PC-3 (cell line): Measurements from ENCODE around the gene MAZ. TPM values are rescaled to one million over a fixed set of nuclear protein-coding genes. Genes with fewer than 3 reads are reported as not detected.

Source experiments
- ATAC-seq: fragments of 200-7000 bp; cut with Tn5 transposase; 2 replicates; pipeline ENCODE4 v1.9.1; 2020; ENCODE audit warnings: mild to moderate bottlenecking, moderate library complexity
- BruUV-seq: library from RNA; stranded (reverse); fragments of 400-500 nt; replicated peaks from 2 replicates; lab custom pipeline; 2021; lab: Mats Ljungman, UMichigan
- CTCF ChIA-PET: fragments of 300-600 bp; sonication (Branson Sonifier 250); formaldehyde crosslinking; loops from one replicate; lab custom pipeline; 2022; ENCODE audit warnings: antibody characterized with exemption; lab: Charles Lee
- POLR2A ChIA-PET: fragments of 300-600 bp; sonication (Branson Sonifier 250); formaldehyde crosslinking; loops from one replicate; lab custom pipeline; 2022; ENCODE audit warnings: antibody characterized with exemption; ENCODE audit not compliant: unreplicated experiment; lab: Charles Lee
- DNase-seq: peaks from one replicate; pipeline ENCODE4 v3.0.0-alpha.2; 2015
- H2AFZ ChIP-seq: fragments of 300-600 bp; sonication (generic); 2 replicates; pipeline ENCODE4 v1.6.0; 2016; ENCODE audit warnings: antibody characterized with exemption, low read length
- H3F3A ChIP-seq: fragments of 300-600 bp; sonication (generic); one replicate; pipeline ENCODE4 v1.6.0; 2017; ENCODE audit warnings: antibody characterized with exemption, low read length, control low read depth, mild to moderate bottlenecking; ENCODE audit not compliant: unreplicated experiment
- H3K27ac ChIP-seq: fragments of 300-600 bp; sonication (generic); 2 replicates; pipeline ENCODE4 v1.5.1; 2016; ENCODE audit warnings: mild to moderate bottlenecking, low read length
- H3K27me3 ChIP-seq: fragments of 300-600 bp; sonication (generic); 2 replicates; pipeline ENCODE4 v1.6.1; 2016; ENCODE audit warnings: low read length, mixed read lengths
- H3K36me3 ChIP-seq: fragments of 300-600 bp; sonication (generic); 2 replicates; pipeline ENCODE4 v1.6.1; 2016; ENCODE audit warnings: low read depth, mixed run types, low read length, mixed read lengths
- H3K4me1 ChIP-seq: fragments of 300-600 bp; sonication (generic); 2 replicates; pipeline ENCODE4 v1.5.1; 2016; ENCODE audit warnings: low read length; ENCODE audit not compliant: insufficient read depth
- H3K4me2 ChIP-seq: fragments of 300-600 bp; sonication (generic); 2 replicates; pipeline ENCODE4 v1.6.0; 2016; ENCODE audit warnings: low read length
- H3K4me3 ChIP-seq: fragments of 300-600 bp; sonication (generic); 2 replicates; pipeline ENCODE4 v1.5.1; 2016; ENCODE audit warnings: mild to moderate bottlenecking, low read length, mixed read lengths
- H3K79me2 ChIP-seq: fragments of 300-600 bp; sonication (generic); 2 replicates; pipeline ENCODE4 v1.6.1; 2017; ENCODE audit warnings: low read length, mixed read lengths
- H3K9ac ChIP-seq: fragments of 300-600 bp; sonication (generic); 2 replicates; pipeline ENCODE4 v1.6.0; 2016; ENCODE audit warnings: mild to moderate bottlenecking, low read length
- H3K9me2 ChIP-seq: fragments of 300-600 bp; sonication (generic); replicated peaks from 2 replicates; pipeline ENCODE4 v1.6.1; 2016; ENCODE audit warnings: mixed run types, low read length, mixed read lengths
- H3K9me3 ChIP-seq: fragments of 300-600 bp; sonication (generic); 2 replicates; pipeline ENCODE4 v1.6.1; 2016; ENCODE audit warnings: low read length, mixed read lengths
- H4K20me1 ChIP-seq: fragments of 300-600 bp; sonication (generic); 2 replicates; pipeline ENCODE4 v1.6.1; 2016; ENCODE audit warnings: low read length, mixed read lengths
- EZH2 ChIP-seq: fragments of 300-600 bp; sonication (generic); IDR thresholded peaks from one replicate; pipeline ENCODE4 v1.6.1; 2017; ENCODE audit warnings: antibody characterized with exemption, mild to moderate bottlenecking, low read length; ENCODE audit not compliant: unreplicated experiment
- EZH2phosphoT487 ChIP-seq: fragments of 300-600 bp; sonication (generic); IDR thresholded peaks from 2 replicates; pipeline ENCODE4 v1.6.1; 2018; ENCODE audit warnings: mild to moderate bottlenecking, antibody characterized with exemption, low read length, borderline replicate concordance
- intact Hi-C: fragments of 100-400 bp; cut with micrococcal nuclease; formaldehyde crosslinking; loops from 2 replicates; pipeline ENCODE4 v1.9.0; 2023
- total RNA-seq: library from RNA; depleted of rRNA; stranded (reverse); fragments of >200 nt; gene quantifications from 2 replicates; pipeline ENCODE4 v1.2.3, GENCODE V29; 2014
- TF ChIP-seq, protein P1 (sequence below): fragments of 300-600 bp; sonication (generic); conservative IDR thresholded peaks from 2 replicates; pipeline ENCODE4 v1.5.1; 2017; ENCODE audit warnings: antibody characterized with exemption, low read depth, mild to moderate bottlenecking, low read length

Gene MAZ
- total RNA-seq, 1 experiment from 2014 or later: 279 TPM

DNA sequence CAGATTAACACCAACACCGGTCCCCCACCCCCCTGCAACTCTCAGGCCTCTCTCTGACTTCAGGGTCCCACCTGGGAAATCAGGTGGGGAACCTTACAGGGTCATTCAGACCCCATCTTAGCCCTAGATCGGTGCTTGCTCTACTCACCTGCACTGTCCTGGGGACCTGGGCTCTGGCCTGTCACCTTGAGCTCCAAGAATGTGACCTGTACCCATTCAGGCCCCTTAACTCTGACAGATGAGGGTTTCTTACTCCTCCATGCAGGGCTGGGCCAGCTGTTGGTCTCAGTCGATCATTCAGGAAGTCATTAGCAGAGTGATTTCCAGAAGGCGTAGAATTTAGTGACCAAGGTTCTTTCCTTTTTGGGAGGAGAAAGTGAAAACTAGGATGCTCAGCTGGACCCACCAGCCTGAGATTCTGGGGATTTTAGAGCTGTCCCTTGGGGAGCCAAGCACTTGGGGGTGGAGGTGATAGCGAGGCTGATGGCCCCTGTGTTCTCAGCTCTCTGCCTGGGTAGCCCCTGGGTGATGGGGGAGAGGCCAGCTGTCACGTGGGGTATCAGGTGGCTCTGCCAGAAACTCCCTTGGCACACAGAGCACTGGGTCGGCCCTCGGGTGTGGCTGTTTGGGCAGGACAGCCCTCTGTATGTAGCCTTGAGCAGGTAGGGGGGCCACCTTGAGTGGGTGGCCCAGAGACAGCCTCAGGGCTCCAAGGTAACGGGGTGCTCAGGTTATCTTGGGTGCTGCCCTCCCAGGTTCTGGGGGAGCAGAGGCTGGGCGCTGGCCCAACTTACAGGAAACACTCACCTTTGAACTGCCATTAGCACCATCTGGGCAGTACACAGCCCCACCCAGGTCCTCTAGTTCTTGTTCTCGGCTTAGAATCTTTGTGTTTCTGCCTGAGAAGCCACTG is 14.7 kb downstream of the MAZ start:
- Histone ChIP-seq H3K36me3 (no peaks in the 10 kb centered on the region; the same call in none of the 2 replicates), H3K27ac (peak overlapping the region; percentile 62), H3K4me3 (peak overlapping the region; percentile 76), H3F3A (peaks cover 3% of the 10 kb centered on the region), H3K9me2 (no peaks in the 10 kb centered on the region), H3K79me2 (peaks cover 38% of the 10 kb centered on the region), H4K20me1 (no peaks in the 10 kb centered on the region), H3K27me3 (no peaks in the 10 kb centered on the region), H2AFZ (no peak overlapping the region), H3K9ac (peak overlapping the region; percentile 56), H3K9me3 (no peaks in the 10 kb centered on the region), H3K4me2 (peak overlapping the region; percentile 92), H3K4me1 (peaks cover 69% of the 10 kb centered on the region)
- DNase-seq (peak; percentile 27), ATAC-seq (peak; percentile 28)
- TSS peak; percentile 75 for BruUV-seq
- intact Hi-C loops: no loop called here
- ChIA-PET CTCF (interaction anchor here (0.6 to 2.7 kb wide), 6 partner anchors 22 to 102 kb away, joined by 5 to 9 read pairs (median 6); partner anchors contain the start of gene SEZ6L2), POLR2A (no interaction called here)
- TF ChIP-seq, protein P1, sequence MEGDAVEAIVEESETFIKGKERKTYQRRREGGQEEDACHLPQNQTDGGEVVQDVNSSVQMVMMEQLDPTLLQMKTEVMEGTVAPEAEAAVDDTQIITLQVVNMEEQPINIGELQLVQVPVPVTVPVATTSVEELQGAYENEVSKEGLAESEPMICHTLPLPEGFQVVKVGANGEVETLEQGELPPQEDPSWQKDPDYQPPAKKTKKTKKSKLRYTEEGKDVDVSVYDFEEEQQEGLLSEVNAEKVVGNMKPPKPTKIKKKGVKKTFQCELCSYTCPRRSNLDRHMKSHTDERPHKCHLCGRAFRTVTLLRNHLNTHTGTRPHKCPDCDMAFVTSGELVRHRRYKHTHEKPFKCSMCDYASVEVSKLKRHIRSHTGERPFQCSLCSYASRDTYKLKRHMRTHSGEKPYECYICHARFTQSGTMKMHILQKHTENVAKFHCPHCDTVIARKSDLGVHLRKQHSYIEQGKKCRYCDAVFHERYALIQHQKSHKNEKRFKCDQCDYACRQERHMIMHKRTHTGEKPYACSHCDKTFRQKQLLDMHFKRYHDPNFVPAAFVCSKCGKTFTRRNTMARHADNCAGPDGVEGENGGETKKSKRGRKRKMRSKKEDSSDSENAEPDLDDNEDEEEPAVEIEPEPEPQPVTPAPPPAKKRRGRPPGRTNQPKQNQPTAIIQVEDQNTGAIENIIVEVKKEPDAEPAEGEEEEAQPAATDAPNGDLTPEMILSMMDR: no peak
- no peak for TF ChIP-seq EZH2phosphoT487
- TF ChIP-seq EZH2: no peak

- no peaks in the 10 kb centered on the region for H3K9me2 ChIP-seq
- no peaks in the 10 kb centered on the region for H4K20me1 ChIP-seq
- DNase-seq (peak; percentile 50), ATAC-seq (peak; percentile 10; the same call in 1 of the 2 replicates)
- TF ChIP-seq, protein P1: no peak
- TF ChIP-seq EZH2phosphoT487: no peak
- TF ChIP-seq EZH2: no peak
- H3K27me3 ChIP-seq: no peaks in the 10 kb centered on the region
- peaks cover 35% of the 10 kb centered on the region for H3K79me2 ChIP-seq
- peak overlapping the region; percentile 62 for H3K27ac ChIP-seq
- intact Hi-C loops: no loop called here
- H3K4me2 ChIP-seq: peak overlapping the region; percentile 92
- peaks cover 73% of the 10 kb centered on the region for H3K4me1 ChIP-seq
- no peaks in the 10 kb centered on the region for H3K9me3 ChIP-seq
- no TSS peak for BruUV-seq
- H3F3A ChIP-seq: peaks cover 3% of the 10 kb centered on the region
- ChIA-PET POLR2A (no interaction called here), CTCF (interaction anchor here (0.8 to 1.0 kb wide), 2 partner anchors 27 to 77 kb away, joined by 6 to 7 read pairs; partner anchors contain the start of gene SEZ6L2)
- no peaks in the 10 kb centered on the region; the same call in none of the 2 replicates for H3K36me3 ChIP-seq
- H3K4me3 ChIP-seq: peak overlapping the region; percentile 76; the same call in 1 of the 2 replicates
- peak overlapping the region; percentile 56 for H3K9ac ChIP-seq
- H2AFZ ChIP-seq: no peak overlapping the region
Measured at GRCh38 chr16:29821643-29822115, 15.3 kb downstream of the MAZ start.
